HG03558 (cell line): Measurements from ENCODE around the gene UCP3.

ENCODE experiments used
- ATAC-seq: cut with Tn5 transposase; IDR thresholded peaks from one replicate; pipeline ENCODE4 v1.9.1; 2021; ENCODE audit warnings: moderate number of reproducible peaks; ENCODE audit not compliant: unreplicated experiment; ENCODE audit errors: extremely low read depth

The UCP3 gene

DNA sequence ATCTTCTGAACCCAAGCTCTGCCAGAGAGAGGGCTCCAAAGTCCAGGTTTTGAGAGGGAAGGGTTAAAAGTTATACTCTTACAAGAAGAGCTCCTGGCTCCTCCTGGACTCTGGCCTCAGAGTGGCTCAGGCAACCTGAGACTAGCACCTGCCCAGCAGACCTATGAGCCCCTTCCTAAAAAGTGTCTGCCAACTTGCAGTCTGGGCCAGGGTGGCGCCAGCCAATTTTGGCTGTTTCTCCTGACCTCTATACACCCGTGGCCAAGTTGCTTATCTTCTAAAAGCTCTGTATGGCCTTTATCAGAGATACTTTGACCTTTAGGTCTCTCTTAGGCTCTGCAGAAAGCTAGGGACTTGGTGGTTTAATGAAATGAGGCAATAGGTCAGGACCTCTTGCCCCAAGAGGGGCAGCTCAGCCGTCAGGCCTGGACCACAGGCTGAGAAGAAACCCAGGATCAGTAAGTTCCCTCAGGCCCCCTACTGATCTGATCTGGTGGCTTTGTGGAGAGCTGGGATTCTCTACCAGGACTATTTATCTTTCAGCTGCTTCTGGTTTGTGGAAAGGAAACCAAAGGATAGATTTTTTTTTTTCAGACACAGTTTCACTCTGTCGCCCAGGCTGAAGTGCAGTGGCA is 10.3 kb upstream of the UCP3 start:
- no peak for ATAC-seq

DNA sequence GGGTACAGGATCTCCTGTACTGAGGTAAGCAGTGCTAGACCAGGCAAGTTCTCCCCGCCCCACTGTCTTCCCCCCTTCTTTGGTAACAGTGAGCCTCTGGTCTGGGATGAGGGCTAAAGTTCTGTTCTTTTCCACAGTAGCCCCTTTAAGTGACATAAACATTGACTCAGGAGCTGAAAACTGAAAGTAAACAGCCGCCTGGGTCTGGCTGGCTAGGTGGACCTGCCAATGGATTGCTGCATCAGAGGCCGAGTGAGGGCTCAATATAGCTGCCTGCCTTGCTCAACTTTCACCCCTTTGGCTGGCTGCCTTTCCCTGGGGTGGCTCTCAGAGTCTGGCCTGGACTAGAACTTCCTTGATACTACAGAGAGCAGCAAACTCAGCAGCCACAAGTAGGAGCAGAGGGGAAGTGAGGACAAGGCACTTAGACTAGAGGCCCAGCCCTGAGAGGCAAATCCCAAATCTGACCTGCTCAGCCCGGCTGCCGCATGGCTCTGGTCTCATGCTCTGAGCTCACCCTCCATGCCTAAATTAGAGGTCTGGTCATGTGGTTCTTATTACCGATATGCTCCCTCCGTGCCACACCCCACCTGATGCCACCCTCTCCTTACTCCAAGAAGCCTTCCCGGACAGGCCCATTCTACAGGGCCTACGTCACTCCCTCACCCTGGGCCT is 9.6 kb upstream of the UCP3 start:
- no peak for ATAC-seq

DNA sequence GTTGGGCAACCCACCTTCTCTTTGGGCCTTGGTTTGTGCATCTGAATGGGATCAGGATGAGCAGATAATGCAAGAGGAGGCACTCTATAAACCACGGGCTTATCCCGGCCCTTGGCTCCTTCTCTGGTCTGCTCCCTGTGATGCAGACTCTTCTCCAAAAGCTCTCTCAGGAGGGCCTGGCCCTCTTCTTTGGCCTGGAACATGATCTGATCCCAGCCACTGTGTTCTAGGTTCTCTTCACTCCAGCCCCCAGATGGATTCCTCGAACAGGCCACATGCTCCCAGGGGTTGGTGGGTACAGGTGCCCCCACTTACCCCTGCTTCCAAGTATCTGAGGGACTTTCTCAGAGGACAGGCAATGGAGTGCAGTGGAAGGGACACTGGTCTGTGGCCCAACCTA is 8.7 kb upstream of the UCP3 start:
- no peak for ATAC-seq

DNA sequence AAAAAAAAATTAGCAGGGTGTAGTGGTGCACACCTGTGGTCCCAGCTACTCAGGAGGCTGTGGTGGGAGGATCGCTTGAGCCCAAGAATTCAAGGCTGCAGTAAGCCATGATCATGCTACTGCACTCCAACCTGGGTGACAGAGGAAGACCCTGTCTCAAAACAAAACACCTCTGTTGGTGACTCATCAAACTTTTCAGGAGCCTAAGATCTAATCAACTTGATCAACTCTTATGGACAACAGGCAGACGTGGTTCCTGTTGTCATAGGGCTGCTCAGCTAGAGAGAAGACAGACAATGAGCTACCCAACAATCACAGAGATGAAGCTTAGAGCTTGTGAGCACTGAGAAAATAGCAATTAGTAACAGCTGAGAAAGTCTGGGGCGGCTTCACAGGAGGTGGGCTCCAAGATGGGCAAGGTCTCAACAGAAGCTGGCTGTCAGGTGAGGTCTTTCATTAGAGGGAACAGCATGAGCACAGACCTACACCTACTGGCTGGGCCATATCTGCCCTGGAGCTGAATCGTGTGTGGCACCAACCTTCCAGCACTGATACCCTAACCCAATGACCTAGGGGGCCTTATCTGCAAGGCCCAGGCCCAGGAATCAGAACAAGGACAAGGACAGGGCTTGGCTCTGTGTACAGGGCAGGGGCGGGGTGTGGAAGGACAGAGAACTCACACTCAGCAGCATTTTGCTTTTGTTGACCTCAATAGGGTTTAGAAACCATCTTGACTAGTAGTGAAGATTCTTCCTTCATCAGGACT is 7.2 kb upstream of the UCP3 start:
- no peak for ATAC-seq

DNA sequence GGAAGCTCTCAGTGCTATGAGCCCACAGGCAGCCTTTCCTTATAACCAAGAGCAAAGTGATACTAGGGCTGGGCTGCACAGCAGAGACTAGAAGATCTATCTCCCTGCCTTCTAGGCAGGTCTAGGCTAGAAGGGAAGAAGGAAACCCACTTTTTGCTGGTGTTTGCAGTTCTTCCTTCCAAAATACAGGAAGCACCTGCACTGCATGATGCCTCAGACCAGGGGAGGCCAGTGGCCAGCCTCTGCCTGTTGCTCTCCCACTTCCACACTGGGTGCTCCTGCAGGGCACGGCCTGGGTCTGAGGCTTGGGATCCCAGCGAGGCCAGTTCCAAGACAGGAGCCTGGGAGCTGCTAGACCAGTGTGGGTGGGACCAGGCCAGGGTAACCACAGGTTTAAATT is 6.0 kb upstream of the UCP3 start:
- no peak for ATAC-seq

DNA sequence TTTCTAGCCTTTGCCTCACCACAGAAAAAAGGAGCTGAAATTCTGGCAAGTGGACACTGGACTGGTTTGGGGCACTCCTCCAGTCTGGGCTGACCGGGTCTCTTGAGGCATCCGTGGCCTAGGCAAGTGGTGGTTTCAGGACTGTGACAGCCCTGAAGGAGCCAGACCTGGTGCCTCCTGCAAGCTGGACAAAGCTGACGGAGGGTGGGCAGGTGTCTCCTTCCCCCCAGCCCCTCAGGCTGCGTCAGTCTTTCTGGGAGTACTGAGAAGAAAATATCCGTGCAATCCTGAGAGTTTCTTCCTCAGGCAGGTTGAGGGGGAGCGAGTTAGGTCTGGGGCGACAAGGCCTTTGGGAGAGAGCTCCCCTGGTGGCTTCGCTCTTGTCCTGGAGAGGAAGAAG is 4.3 kb upstream of the UCP3 start:
- no peak for ATAC-seq

DNA sequence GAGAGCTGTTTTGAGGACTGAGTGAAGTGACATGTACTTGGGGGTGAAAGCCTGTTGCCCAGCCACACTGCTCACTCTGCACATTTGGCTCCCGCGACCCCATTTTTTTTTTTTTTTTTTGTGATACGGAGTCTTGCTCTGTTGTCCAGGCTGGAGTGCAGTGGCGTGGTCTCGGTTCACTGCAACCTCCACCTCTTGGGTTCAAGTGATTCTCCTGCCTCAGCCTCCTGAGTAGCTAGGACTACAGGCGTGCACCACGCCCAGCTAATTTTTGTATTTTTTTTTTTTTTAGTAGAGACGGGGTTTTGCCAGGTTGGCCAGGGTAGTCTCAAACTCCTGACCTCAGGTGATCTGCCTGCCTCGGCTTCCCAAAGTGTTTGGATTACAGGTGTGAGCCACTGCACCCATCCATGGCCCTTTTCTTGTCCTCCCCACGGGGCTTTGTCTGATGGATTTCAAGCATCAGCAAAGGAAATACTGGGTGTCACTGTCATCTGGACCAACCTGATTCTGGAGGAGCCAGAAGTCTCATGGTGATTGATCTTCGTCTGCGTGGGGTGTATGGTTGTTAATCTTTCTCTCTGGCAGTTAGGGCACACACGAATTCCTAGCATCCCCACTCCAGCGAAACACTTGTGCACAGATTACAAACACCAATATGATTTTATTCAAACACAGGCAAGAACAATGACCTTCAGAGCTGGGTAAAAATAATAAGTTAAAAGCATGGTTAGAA is 3.4 kb upstream of the UCP3 start:
- no peak for ATAC-seq

DNA sequence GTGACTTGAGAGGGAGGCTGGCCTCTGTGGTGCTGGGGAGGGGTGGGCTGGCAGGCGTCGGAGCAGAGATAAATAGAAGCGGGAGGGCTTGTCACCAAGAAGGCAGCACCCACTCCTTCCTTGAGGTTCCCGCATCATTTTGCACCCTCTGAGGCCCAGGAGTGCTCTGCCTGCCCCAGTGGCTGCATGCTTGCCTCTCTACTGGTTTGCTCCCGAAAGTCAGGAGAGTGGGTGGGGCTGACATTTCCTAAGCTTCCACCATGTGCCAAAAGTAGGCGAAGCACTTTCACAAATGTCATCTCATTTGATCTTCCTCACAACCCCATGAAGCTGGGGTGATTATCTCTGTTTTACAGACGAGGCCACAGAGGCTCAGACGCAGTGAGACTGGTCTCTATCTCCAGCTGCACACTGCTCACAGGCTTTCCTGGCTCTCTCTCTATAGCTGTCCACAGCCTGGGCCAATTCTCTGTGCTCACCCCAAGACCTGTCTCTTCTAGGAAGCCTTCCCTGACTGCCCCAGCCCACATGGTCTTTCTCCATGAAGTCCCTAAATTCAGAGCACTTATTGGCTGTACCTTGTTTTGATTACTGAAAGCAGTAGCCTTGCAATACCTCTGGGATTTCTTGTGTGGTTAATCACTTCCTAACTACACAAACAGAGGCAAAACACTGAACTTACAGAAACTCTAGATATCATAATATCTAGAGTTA is 2.6 kb upstream of the UCP3 start:
- ATAC-seq, result peak; percentile 61

DNA sequence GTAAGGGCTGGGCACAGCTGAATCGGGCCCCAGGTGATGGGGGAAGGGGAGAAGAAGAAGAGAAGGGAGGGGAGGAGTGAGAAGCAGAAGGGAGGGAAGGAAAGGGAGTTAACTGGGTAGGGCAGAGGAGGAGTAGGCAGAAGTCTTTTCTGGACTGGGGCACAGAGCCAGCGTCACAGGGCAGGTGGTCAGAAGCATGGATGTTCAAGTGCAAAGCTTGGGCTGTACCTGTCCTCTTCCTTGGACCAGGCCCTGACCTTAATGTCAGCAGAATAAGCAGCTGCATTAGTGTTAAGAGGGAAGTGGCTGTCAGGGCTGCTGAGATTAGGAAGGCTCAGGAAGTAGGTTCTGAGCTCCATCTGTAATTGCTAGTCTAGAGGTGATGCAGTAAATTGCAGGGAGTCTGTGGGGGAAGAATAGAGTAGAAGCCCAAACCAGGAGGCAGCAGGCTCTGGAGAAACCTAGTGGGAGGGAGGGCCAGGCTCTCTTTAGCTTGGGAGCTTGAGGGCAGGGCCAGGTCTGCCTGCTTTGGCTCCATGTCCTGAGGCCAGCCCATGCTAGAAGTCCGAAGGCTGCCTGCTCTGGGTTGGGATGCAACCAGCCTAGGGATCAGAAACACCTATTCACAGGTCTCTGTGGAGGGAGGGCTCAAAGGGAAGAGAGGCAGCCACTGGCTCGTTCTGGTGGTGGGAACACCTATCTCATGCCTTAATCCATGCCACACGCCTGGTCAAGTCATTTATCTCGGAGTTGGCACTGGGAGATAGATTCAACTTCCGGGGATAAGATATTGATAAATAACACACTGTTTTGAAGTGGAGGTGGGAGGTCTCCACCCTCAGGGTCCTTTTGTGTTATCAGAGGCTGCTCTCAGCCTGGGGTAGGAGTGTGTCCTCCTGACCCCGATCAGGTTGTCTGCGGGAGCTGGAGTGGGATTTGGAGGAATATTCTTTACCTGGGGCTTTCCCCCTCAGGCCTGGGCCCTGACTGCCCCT is 1.7 kb upstream of the UCP3 start:
- ATAC-seq, result no peak

DNA sequence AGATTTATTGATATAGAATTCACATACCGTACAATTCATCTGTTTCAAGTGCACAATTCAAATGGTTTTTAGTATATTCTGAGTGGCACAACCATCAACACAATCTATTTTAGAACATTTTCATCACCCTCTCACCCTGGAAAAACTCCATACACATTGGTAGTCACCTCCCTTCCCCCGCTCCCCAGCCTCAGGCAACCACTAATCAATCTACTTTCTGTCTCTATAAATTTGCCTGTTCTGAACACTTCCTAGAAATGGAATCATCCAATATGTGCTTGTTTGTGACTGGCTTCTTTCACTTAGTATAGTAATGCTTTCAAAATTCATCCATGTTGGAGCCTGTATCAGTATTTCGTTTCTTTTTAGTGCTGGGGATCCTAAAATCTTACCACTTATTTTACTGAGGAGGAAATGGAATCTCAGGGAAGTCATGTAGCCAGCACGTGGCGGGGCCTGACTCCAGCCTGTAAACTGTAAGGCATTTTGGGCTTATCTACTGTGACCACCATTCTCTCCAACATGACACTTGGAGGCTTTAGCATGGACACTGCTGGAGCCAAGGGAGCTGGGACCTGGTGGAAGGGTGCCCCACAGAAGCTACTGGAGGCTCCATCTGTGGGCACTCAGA is 905 bp upstream of the UCP3 start:
- ATAC-seq, result no peak

DNA sequence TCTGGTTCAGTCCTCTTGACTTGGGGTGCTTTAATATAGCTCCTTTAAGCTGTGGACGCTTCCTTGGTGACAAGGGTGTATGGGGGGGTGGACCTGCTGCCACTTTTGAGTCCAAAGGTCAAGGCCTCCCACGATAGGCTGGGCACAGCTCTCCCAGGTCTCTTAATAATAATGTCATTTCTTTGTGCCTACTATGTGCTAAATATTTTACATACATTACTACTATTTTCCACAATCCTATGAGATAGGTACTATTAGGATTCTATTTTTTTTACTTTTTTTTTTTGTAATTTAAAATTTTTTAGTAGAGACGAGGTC is 304 bp upstream of the UCP3 start:
- ATAC-seq, result no peak

DNA sequence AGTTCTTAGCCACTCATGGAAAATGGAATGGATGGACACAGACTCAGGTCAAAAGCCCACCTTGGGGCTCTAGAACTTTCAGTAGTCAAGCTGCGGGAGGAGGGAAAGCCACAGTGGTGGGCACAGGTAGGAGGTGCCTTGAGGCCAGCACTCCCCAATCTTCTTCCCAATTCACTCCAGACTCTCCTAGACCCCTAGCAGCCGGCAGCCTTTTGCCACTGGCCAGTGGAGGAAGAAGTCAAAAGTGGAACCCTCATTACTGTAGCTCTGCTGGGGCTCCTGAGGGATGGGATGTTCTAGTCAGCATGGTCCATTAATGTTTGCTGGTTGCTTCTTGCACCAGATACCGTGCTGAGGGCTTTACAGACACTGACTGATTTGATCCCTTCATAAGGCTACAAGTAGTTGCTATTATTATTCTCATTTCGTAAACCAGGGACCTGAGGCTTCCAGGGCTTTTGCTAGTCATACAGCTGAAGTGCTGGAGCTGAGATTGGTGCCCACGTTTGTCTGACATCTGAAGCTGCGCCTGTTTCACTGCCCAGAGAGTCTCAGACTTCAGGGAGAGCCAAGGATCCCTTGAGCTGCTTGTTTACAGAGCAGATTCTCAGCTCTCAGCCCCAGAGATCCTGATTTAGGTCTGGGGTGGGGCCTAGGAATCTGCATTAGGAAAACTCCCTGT is 1.1 kb downstream of the UCP3 start:
- ATAC-seq, result no peak

DNA sequence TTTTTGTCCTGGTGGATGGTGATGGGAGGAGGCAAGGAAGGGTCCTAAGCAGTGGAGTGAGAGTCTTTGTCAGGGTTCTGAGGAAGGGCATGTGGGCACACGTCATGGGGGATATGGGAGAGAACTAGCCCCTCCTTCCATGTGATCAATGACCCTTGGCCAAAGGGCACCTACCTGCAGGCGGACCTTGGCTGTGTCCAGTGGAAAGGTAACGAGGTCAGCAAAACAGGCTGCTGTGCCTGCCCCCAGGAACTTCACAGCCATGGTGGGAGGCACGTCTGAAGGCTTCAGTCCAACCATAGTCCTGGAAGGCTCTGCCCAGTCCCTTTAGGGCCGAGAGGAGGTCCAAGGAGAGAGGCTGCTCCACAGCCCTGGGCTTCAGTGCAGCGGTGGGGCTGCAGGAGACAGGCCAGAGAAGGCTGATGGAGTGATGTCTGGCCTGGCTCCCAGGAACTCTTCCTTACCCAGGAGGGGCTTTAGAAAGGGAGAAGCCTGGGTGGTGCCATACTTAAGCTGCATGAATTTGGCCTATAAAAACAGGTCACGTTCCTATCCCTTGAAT is 2.1 kb downstream of the UCP3 start:
- no peak for ATAC-seq

DNA sequence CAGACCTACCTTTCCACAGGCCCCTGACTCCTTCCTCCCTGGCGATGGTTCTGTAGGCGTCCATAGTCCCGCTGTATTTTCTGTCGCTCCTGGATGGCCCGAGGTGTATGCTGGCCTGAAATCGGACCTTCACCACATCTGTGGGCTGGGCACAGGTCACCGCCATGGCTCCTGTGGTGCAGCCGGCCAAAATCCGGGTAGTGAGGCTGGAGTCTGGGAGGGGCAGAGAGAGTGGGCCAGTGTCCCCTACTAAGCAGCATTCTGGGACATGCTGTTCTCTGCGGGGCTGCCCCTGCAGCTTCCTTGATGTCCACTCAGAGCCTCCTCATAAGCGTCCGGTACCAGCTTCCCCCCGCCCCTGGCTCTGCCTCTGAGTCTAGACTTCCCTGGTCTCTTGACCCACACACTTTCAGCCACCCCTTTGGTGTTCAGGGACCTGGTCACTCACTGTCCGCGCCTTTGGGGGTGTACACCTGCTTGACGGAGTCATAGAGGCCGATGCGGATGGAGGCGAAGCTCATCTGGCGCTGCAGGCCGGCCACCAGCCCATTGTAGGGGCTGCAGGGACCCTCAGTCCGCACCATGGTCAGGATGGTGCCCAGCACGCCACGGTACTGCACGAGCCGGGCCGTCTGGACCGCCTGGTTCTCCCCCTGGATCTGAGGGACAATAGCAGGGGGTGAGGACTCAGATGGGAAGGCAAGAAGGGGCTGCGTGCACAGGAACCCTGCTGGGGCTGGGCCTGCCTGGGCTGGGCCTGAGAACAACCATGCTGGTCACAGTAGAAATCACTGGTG is 3.0 kb downstream of the UCP3 start:
- no peak for ATAC-seq

DNA sequence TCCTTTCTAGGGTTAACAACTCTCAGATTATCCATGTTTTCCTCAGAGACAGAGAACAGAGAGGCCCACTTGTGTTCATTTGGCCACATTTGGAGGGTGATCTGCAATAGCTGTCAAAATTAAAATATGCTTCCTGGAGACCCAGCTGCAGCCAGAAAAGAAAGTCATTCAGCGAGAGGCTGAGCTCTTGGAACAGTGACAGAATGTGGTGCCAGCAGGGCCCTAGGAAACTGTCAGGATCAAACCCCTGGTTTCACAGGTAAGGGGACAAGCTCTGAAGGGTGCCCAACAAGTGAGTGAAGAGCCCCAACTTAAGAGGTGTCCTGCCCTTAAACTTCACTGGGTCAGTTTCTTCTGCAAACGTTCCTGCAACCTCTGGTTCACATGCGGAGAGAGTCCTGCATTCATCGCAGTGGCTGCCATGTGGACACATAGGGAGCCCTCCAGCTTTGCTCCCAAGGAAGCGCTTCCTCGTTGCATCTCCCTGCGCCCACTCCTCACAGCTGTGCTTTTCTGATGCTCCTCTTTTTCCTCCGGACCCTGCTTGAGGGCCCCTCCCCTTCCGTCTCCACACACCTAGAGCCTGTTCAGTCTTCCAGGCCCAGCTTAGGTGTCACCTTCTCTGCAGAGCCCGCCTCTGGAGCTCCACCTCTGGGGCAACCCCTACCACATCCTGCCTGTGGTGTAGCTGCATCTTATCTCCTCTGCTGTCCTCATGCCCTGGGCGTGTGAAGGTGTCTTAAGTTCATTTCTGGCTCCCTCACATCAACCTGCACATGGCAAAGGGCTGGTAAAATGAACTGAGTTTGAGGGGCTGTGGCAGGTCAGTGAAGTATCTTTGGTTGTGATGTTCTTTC is 3.9 kb downstream of the UCP3 start:
- ATAC-seq, result no peak

DNA sequence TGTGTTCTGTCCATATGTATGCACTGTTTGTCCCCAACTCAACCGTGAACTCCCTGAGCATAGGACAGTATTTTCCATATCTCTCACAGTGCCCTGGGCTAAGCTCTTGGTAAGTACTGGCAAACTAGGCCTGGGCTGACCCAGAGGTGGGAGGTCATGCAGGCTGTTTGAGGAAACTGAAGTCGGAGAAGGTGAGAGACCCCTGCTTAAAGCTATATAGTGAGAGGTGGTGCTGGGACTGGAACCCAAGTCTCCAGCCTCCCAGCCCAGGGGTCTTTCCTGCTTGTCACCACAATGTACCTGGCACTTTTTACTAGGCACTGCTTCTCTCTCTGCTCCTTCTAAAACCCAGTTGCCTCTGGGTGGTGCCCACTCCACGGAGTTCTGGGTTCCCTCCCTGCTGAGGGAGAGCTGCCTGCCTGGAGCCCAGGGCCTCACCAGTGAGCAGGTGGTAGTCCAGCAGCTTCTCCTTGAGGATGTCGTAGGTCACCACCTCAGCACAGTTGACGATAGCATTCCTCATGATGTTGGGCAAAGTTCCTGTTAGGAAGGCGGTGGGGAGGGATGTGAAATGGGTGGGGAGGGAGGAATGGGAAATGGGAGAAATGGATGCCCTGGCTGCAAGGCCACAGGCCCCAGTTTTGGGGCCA is 4.7 kb downstream of the UCP3 start:
- no peak for ATAC-seq
